HG03442 (cell line): ENCODE results near the gene ZBED4.
"Not testable (repeated sequence)": the region's sequence is repeated elsewhere in the genome, so short reads cannot be mapped to it uniquely, and the experiment has no call there.

Experiments used
- ATAC-seq: cut with Tn5 transposase; IDR thresholded peaks from one replicate; pipeline ENCODE4 v1.9.1; 2021; ENCODE audit warnings: mild to moderate bottlenecking, moderate library complexity; ENCODE audit not compliant: unreplicated experiment

The ZBED4 gene, protein sequence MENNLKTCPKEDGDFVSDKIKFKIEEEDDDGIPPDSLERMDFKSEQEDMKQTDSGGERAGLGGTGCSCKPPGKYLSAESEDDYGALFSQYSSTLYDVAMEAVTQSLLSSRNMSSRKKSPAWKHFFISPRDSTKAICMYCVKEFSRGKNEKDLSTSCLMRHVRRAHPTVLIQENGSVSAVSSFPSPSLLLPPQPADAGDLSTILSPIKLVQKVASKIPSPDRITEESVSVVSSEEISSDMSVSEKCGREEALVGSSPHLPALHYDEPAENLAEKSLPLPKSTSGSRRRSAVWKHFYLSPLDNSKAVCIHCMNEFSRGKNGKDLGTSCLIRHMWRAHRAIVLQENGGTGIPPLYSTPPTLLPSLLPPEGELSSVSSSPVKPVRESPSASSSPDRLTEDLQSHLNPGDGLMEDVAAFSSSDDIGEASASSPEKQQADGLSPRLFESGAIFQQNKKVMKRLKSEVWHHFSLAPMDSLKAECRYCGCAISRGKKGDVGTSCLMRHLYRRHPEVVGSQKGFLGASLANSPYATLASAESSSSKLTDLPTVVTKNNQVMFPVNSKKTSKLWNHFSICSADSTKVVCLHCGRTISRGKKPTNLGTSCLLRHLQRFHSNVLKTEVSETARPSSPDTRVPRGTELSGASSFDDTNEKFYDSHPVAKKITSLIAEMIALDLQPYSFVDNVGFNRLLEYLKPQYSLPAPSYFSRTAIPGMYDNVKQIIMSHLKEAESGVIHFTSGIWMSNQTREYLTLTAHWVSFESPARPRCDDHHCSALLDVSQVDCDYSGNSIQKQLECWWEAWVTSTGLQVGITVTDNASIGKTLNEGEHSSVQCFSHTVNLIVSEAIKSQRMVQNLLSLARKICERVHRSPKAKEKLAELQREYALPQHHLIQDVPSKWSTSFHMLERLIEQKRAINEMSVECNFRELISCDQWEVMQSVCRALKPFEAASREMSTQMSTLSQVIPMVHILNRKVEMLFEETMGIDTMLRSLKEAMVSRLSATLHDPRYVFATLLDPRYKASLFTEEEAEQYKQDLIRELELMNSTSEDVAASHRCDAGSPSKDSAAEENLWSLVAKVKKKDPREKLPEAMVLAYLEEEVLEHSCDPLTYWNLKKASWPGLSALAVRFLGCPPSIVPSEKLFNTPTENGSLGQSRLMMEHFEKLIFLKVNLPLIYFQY

DNA sequence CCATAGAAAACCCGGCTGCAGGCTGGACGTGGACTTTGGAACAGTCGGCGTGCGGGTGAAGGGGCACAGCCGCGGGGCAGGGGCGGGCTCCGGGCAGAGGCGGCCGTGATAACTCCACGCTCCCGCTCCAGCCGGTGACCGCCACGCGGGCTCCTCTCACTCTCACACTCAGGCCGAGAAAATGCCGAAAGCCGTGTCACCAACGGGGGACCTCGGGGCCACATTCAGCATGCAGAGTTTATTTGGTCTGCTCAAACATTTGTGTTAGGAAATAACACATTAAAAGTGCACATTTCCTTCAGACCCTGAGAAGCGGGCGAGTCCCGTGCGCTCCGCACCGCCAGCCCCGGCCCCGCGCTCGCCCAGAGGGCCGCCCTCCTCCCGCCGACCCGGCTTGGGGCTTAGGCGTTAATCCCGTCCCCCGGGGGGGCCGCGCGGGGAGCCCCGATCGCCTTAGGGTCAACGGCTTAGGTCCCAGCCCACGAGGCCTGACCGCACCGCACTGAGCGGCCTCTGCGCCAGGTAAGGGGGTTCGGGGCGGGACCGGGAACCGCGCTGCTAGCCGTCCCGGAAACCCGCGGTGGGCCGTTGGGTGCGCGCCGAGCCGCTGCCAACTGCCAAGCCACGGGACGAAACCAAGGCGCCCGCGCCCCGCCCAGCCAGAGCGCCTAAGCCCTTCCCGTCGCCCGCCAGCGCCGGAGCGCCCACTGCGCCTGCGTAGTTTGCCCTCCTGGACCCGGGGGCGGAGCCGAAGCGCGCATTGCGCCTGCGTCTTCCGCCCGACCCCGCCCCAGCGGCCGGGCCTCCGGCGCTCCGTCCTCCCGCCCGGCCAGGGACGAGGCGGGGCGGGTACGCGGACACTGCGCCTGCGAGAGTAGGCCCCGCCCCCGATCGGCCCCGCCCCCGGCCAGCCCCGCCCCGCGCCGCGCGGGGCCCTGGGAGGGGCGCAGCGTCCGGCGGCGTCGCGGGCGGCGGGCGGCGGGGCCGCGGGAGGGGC is at the start of gene ZBED4:
TSS of gene ZBED4 (plus strand) at position 947 of the 997 bp plus-strand sequence. CDS start 29,819 bp downstream, outside the sequence.
- peak; percentile 70 for ATAC-seq

DNA sequence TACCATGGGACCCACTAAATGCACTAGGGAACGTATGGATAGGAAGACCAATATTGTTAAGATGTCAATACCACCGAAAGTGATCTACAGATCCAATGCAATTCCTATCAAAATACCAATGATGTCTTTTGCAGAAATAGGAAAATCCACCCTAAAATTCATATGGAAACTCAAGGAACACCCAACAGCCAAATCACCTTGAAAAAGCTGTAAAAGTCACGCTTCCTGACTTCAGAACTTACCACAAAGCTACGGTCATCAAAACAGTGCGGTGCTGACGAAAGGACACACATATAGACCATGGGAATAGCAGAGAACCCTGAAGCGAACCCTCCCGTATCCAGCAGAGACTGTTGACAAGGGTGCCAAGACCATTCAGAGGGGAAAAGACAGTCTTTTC is 46.5 kb upstream of the ZBED4 start:
- no peak for ATAC-seq

DNA sequence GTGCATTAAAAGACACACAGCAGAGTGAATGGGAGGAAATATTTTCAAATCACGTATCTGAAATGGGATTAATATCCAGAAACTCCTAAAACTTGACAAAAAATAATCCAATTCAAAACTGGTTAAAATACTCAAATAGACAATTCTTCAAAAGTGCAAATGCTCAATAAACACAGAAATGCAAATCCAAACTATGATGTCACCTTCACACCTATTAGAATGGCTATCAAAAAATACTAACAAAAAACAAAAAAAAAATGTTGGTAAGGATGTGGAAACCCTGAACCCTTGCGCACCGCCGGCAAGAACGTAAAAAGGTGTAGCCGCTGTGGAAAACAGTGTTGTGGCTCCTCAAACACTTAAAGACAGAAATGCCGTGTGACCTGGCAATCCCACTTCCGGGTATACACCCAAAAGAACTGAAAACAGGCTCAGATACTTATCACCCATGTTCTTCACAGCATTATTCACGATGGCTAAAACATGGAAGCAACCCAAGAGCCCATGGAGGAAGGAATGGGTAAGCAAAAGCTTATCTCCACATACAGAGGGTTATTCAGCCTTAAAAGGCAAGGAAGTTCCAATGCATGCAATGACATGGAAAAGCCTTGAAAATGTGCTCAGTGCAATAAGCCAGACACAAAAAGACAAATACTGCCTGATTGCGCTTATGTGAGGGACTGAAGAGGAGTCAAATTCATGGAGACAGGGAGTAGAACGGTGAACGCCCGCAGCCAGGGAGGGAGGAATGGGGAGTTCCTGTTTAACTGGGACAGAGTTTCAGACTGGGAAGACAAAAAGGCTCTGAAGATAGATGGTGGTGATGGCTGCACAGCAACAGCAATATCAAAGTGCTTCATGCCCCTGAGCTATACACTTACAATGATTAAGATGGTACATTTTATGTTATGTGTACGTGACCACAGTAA is 45.6 kb upstream of the ZBED4 start:
- no peak for ATAC-seq

DNA sequence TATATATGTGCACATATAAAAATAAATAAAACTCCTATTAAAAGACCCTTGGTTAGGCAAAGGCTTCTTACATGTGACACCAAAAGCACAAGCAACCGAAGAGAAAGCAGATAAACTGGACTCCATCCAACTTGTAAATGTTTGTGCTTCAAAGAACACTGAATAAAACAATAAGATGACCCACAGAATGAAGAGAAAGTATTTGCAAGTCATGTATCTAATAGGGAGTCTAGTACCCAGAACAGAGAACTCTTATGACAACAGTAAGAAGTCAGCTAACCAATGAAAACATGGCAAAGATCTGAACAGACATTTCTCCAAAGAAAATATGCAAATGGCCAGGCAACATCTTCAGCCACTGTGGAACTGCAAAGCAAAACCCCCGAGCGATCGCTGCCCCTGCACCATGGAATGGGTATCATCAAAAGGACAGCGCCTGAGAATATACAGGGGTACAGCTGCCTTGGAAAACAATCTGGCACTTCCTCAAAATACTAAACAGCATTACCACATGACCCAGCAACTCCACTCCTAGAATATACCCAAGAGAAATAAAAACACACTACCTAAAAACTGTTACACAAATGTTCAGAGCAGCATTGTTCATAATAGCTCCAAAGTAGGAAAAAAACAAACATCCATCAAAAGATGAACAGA is 43.2 kb upstream of the ZBED4 start:
- no peak for ATAC-seq

DNA sequence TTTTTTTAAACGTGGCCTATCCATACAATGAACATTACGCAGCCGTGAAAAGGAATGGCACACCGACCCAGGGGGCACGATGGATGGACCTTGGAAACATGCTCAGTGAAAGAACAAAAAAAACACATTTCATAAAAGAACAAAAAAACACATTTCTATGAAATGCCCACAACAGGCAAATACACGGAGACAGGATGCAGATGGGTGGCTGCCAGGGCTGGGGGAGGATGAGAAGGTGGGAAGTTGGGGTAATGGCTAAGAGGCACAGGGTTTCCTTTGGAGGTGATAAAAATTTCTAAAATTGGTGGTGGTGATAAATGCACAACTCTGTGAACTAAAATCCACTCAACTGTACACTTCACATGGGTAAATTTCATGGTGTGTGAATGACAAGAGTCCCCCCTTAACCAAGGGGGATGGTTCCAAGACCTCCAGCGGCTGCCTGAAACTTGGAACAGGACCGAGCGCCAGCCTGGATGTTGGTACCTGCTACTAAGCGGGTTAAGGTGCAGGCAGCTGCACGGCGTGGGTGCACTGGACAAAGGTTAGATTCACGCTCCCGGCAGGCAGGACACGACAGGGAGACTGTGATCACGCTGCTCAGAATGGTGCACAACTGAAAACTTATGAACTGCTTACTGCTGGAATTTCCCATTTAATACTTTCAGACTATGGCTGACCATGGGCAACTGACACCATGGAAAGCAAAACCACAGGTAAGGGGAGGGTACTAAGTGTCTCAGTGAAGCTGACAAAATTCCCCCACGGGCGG is 42.4 kb upstream of the ZBED4 start:
- no peak for ATAC-seq

DNA sequence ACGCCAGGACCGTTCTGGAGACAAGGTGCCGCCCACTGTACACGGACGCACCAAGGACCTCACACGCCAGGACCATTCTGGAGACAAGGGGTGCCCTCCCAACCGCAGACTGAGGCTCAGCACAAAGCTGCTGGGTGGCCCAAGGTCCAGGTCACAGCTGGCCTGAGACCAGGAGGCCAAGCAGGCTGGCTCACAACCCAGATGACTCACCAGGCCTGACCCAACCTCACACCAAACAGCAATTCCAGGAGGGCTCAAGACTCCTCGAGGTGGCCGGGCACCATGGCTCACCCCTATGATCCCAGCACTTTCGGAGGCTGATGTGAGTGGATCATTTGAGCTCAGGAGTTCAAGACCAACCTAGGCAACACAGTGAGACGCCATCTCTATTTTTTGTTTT is 40.8 kb upstream of the ZBED4 start:
- ATAC-seq = no peak

DNA sequence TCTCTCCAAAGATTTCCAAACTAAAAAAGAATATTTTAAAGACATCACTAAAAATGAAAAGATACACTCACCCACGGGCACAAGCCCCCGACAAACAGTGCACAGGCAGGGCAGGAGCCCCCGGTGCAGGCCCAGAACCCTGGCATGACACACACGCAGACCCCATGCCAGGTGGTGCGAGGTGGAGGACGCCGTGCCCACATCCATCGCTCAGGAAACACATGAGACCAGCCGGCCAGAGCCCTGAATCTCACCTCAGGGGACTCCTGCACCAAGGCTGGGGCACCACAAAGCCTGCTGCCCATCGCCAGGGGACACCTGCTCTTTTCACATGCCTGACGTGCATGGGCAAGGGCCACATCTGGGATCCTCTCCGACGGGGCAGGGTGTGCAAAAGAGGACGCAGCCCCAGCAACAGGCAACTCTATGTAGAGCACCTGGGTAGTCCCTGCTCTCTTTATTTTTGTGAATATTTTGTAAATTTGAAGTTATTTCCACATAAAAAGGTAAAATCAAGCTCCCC is 39.4 kb upstream of the ZBED4 start:
- ATAC-seq = no peak

DNA sequence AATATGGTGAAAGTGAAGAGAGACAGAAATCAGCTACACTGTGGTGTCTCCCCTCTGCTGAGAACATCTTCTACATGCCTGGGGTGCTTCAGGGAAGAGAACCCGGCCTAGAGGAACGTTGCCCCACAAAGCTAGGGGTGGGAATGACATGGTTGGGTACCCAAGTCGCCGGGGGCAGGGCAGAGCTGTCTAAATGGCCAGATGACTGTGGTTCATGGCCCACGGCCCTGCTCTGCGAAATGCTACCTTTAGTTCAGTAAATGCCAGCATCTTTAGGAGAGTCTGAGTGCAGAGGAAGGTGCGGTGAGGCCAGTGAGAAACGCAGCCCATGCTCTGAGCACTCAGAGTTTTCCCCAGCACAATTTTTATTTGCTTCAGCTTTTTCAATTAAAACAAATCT is 38.8 kb upstream of the ZBED4 start:
- no peak for ATAC-seq

DNA sequence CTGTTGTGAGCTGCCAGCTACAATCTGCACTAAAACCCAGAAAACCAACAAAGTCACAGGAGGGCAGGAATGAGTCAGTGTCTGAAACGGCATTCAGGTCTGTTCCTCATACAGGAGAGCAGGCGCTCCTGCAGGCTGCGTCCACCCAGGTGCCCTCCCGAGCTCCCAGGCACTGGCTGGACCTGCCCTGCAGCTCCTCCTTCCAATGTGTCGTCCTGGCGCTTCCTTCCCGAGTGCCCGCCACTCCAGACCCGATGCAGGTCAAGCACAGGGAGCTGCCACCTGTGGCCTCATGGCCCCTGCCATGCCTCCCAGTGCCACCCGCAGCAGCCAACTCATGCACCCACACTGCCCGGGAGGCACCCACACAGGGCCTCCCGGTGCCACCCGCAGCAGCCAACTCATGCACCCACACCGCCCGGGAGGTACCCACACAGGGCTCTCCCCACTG is 38.0 kb upstream of the ZBED4 start:
- ATAC-seq = no peak

DNA sequence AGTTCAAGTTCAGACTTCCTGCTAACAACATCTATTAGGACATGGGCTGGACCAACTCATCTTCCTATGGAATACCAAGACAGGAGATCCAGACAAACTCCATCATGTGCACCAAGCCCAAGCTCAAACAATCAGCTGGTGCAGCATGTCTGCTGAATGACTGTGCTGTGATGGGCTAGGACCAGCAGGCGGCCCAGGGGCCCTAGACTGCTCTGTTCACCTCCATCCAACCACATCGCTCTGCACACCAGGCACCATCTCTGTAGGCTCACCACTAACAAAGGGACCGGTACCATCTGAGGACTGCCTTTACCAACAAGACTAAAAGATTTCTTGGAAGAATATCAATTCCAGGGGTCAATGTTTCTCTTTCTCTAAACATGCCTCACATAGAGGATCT is 36.3 kb upstream of the ZBED4 start:
- ATAC-seq = no peak

DNA sequence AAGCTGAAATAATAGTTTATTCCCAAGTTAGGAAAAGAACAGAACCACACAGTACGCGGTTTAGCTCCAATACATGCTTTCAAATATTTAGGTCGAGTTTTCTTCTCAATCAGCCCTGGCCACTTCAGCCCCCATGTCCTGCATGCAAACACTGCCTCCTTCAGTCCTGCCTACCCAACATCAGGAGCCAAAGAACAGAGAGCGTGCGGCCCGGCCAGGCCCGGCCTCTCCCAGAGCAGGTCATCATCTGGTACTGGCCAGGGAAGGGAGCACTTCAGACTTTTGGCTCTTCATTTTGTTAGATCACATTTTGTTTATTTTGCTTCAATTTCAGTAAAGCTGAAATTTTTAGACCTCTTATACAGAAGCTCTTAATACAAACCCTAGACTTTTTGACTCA is 32.7 kb upstream of the ZBED4 start:
- ATAC-seq = no peak

DNA sequence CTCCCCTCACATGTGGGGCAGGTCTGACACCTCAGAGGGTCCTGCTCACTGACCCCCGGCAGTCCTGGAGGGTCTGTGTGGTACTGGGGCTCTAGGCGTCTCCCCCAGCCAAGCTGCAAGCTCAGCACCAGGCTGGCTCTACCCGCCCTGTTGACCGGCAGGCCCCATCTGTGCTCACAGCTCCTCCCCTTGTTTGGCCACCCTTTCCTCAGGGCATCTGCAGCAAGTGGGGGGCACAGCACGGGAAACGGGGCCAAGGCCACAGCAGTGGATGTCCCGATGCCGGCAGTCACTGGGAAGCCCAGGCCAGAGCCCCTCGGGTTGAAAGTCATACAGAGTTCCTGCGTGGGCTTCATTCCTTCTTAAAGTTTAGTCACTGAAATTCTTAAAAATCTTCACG is 31.9 kb upstream of the ZBED4 start:
- not testable (repeated sequence) for ATAC-seq

DNA sequence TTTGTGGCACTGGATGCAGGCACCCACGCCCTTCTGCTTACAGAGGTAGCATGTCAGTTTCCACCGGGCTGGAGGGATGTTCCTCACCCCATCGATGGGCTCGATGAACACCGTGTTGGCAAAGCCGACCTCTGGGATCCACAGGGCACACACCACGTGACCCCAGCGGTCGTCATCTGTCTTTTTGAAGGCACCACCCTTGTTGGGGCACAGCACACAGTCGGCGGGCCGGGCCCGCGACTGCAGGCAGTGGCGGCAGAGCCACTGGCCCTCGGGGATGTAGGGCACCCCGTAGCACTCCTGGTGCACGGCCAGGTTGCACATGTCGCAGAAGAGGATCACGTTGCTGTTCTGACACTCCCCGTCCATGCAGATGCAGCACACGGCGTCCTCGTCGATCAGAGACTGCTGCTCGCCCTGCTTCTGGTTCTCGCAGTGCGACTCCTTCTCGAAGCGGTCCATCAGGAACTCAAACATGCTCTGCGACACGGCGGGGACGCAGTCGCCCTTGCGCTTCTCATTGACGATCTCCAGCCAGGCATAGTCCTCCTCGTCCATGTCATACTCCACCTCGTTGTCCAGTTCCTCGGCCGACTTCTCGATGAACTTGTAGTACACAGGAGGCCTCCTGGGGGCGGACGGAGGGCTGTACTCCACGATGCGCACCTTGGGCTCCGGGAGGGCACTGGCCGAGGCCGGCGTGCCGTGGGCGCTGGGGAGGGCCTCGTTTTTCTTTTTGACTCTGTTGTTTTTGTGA is 30.2 kb upstream of the ZBED4 start:
- ATAC-seq = no peak

DNA sequence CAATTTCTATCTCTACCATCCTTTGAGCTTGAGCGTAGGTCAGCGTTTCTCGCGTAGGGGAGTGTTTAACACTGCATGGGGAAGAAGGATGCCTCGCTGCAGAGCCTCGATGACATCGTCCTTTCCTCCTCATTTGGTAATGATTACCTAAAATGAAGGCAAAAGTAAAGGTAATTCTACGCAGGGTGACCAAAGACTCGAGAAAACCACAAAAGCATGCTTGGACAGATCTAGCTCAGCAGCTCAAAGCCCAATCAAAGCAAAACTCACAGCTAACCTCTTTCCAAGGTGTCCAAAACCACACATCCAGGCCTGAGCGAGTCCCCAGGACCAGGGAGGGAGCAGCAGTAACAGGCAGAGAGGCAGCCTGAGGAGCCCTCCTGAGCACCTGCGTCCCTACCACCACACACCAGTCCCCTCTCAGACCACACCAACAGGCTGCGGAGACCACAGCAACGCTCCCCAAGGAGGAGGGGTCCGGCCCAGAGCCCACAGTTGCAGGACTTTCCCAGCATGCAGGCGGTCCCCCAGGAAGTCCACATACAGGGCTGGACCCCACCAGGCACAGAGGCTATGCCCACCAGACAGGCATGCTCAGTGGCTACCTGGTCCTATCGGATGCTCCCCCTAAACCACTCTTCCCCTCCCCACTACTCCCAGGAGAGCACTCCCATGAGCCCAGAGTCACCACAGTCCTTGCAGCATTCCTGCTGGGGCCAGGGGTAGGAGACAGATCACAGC is 29.3 kb upstream of the ZBED4 start:
- no peak for ATAC-seq

DNA sequence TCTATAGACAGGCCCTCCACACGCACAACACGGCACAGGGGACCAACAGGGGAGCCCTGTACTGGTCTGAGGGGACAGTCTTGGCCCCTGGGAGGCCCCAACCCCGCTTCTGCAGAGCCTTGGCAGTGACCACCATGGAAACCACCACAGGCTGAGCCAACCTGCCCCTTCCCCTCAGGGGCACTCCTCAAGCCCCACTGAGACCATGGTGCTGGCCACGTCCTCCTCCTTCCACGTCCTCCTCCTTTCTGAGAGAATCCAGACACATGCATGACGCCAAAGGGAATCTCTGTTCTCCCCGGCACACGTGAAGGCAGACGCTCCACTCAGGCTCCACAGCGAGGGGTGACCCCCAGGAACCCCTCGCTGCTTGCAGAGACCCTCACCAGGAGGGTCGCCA is 28.7 kb upstream of the ZBED4 start:
- ATAC-seq = no peak

DNA sequence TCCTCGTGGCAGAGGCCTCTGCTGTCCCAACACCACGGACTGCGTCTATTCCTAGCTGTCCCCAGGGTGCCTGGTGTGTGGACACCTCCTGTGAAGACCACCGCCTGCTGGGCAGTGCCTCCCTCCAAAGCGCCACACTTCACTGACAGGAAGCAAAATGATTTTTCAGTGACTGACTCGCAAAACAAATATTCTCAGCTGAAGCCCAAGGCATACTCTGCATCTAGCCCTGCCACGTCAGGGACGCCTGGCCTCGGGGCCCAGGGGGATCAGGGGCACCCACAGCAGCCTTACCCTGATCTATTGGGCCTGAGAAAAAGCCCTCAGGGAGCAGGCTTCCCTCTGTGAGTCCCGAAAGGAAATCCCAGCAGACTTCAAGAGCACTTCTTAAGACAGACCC is 28.2 kb upstream of the ZBED4 start:
- ATAC-seq = no peak
